ENCODE measurements around the gene FOXB1.

The FOXB1 gene

GRCh38 chr15:60002528-60003218 is 1.4 kb upstream of the FOXB1 start:
- no peak for TF ChIP-seq CTCF (IDR thresholded peaks at IDR 0.05; ENCODE audit: insufficient read depth, low read depth, low read length, missing control alignments)
- DNase-seq (ENCODE audit: low read depth) = no peak
- H3K4me3 ChIP-seq (ENCODE audit: low read length) = no peak overlapping the region

GRCh38 chr15:60003243-60004008 is 685 bp upstream of the FOXB1 start:
- TF ChIP-seq CTCF (IDR thresholded peaks at IDR 0.05; ENCODE audit: insufficient read depth, low read depth, low read length, missing control alignments) = no peak
- no peak for DNase-seq (ENCODE audit: low read depth)
- no peak overlapping the region for H3K4me3 ChIP-seq (ENCODE audit: low read length)

GRCh38 chr15:60004846-60005351 is 788 bp downstream of the FOXB1 start:
- H3K4me3 ChIP-seq (ENCODE audit: low read length) = no peak overlapping the region
- DNase-seq (ENCODE audit: low read depth) = peak; percentile 39

GRCh38 chr15:60005352-60006202 is 1.5 kb downstream of the FOXB1 start:
- DNase-seq (ENCODE audit: low read depth) = no peak
- peak overlapping the region; percentile 39 for H3K4me3 ChIP-seq (ENCODE audit: low read length)
- no peak for TF ChIP-seq CTCF (IDR thresholded peaks at IDR 0.05; ENCODE audit: insufficient read depth, low read depth, low read length, missing control alignments)

More at GRCh38 chr15:60004846-60005351, 788 bp downstream of the FOXB1 start:
- no peak for TF ChIP-seq CTCF (IDR thresholded peaks at IDR 0.05; ENCODE audit: insufficient read depth, low read depth, low read length, missing control alignments)

- peak; percentile 29 for DNase-seq (ENCODE audit: low read depth)
- H3K4me3 ChIP-seq (ENCODE audit: low read length) = peak overlapping the region; percentile 39
- no peak for TF ChIP-seq CTCF (IDR thresholded peaks at IDR 0.05; ENCODE audit: insufficient read depth, low read depth, low read length, missing control alignments)
These were observed 2.2 kb downstream of the FOXB1 start for GRCh38 chr15:60006203-60006862.

GRCh38 chr15:60006873-60007272 is 2.8 kb downstream of the FOXB1 start:
- peak overlapping the region; percentile 39 for H3K4me3 ChIP-seq (ENCODE audit: low read length)
- no peak for TF ChIP-seq CTCF (IDR thresholded peaks at IDR 0.05; ENCODE audit: insufficient read depth, low read depth, low read length, missing control alignments)
- no peak for DNase-seq (ENCODE audit: low read depth)
